Body of pancreas (tissue), 4 donors: ENCODE measurements around the gene CYP3A5.

Experiments
- CTCF ChIP-seq, 7 experiments: fragments of 450-650 bp in 4 of 7; fragments of 200-600 bp in 3 of 7; sonication (generic) in 3 of 7; IDR thresholded peaks; one replicate each; pipeline ENCODE4 v1.5.1; 2016 to 2019; ENCODE audit warnings: antibody characterized with exemption in 7 of 7
- POLR2A ChIP-seq, 3 donors: fragments of 450-650 bp; IDR thresholded peaks; one replicate each; pipeline ENCODE4 v1.6.1; 2016; ENCODE audit warnings: antibody characterized with exemption in 3 of 3, mild to moderate bottlenecking in 2 of 3

GRCh38 chr7:99674995-99675742 is 4.6 kb downstream of the CYP3A5 start:
- TF ChIP-seq CTCF (IDR thresholded peaks at IDR 0.05) (no peak), POLR2A (IDR thresholded peaks at IDR 0.05) (no peak)
